Nephron progenitor cell (in vitro differentiated cells): ENCODE measurements around the gene MAGEA1.

ENCODE experiments used
- DNase-seq: peaks from one replicate; pipeline ENCODE4 v3.0.0; 2021
- H3K27ac Mint-ChIP-seq: 2 replicates; pipeline ENCODE4 v1.8.0; 2021; ENCODE audit warnings: mild to moderate bottlenecking, moderate library complexity, mixed read lengths
- H3K27me3 Mint-ChIP-seq: 2 replicates; pipeline ENCODE4 v1.8.0; 2021; ENCODE audit warnings: mild to moderate bottlenecking, low read depth, mixed read lengths; ENCODE audit not compliant: poor library complexity
- H3K36me3 Mint-ChIP-seq: 2 replicates; pipeline ENCODE4 v1.8.0; 2021; ENCODE audit warnings: low read depth, mixed read lengths
- H3K4me1 Mint-ChIP-seq: 2 replicates; pipeline ENCODE4 v1.8.0; 2021; ENCODE audit warnings: mixed read lengths
- H3K4me3 Mint-ChIP-seq: 2 replicates; pipeline ENCODE4 v1.8.0; 2021; ENCODE audit warnings: mild to moderate bottlenecking, moderate library complexity, mixed read lengths
- H3K9me3 Mint-ChIP-seq: 2 replicates; pipeline ENCODE4 v1.8.0; 2021; ENCODE audit warnings: mild to moderate bottlenecking, moderate library complexity, mixed read lengths
- CTCF ChIP-seq: fragments of 200-600 bp; sonication (generic); IDR thresholded peaks from 2 replicates; pipeline ENCODE4 v1.5.0; 2021; ENCODE audit warnings: antibody characterized with exemption

Gene MAGEA1

GRCh38 chrX:153200462-153200861, 21.4 kb downstream of the MAGEA1 start:
- Mint-ChIP-seq H3K4me1 (no peaks in the 10 kb centered on the region), H3K9me3 (peaks cover 49% of the 10 kb centered on the region), H3K4me3 (no peak overlapping the region), H3K36me3 (no peaks in the 10 kb centered on the region), H3K27me3 (peaks cover 9% of the 10 kb centered on the region), H3K27ac (no peak overlapping the region)
- no peak for DNase-seq
- no peak for TF ChIP-seq CTCF

- Mint-ChIP-seq H3K27me3 (peaks cover 16% of the 10 kb centered on the region), H3K27ac (no peak overlapping the region), H3K9me3 (peaks cover 32% of the 10 kb centered on the region), H3K4me3 (no peak overlapping the region), H3K4me1 (no peaks in the 10 kb centered on the region), H3K36me3 (peaks cover 3% of the 10 kb centered on the region)
- DNase-seq, result no peak
- no peak for TF ChIP-seq CTCF
Observed at GRCh38 chrX:153206425-153207046, 27.5 kb downstream of the MAGEA1 start.

GRCh38 chrX:153209347-153209746, 30.3 kb downstream of the MAGEA1 start:
- no peaks in the 10 kb centered on the region for H3K4me1 Mint-ChIP-seq
- peaks cover 50% of the 10 kb centered on the region for H3K9me3 Mint-ChIP-seq
- no peak overlapping the region for H3K27ac Mint-ChIP-seq
- no peak for DNase-seq
- peaks cover 4% of the 10 kb centered on the region for H3K36me3 Mint-ChIP-seq
- TF ChIP-seq CTCF, result no peak
- H3K4me3 Mint-ChIP-seq, result no peak overlapping the region
- peaks cover 14% of the 10 kb centered on the region for H3K27me3 Mint-ChIP-seq

- TF ChIP-seq CTCF, result no peak
- no peak overlapping the region for H3K27ac Mint-ChIP-seq
- peaks cover 52% of the 10 kb centered on the region for H3K9me3 Mint-ChIP-seq
- no peak overlapping the region for H3K4me3 Mint-ChIP-seq
- H3K4me1 Mint-ChIP-seq, result no peaks in the 10 kb centered on the region
- H3K36me3 Mint-ChIP-seq, result peaks cover 4% of the 10 kb centered on the region
- peaks cover 3% of the 10 kb centered on the region for H3K27me3 Mint-ChIP-seq
- DNase-seq, result no peak
Observed at GRCh38 chrX:153214934-153215333, 35.9 kb downstream of the MAGEA1 start.

- no peaks in the 10 kb centered on the region for H3K36me3 Mint-ChIP-seq
- peaks cover 15% of the 10 kb centered on the region for H3K4me1 Mint-ChIP-seq
- peaks cover 45% of the 10 kb centered on the region for H3K9me3 Mint-ChIP-seq
- TF ChIP-seq CTCF, result no peak
- no peak for DNase-seq
- H3K4me3 Mint-ChIP-seq, result no peak overlapping the region
- no peak overlapping the region for H3K27ac Mint-ChIP-seq
- peaks cover 3% of the 10 kb centered on the region for H3K27me3 Mint-ChIP-seq
Observed at GRCh38 chrX:153216926-153217325, 37.8 kb downstream of the MAGEA1 start.

- Mint-ChIP-seq H3K9me3 (peaks cover 72% of the 10 kb centered on the region), H3K4me3 (peak overlapping the region; percentile 77), H3K27ac (no peak overlapping the region), H3K4me1 (peaks cover 34% of the 10 kb centered on the region), H3K27me3 (peaks cover 13% of the 10 kb centered on the region), H3K36me3 (no peaks in the 10 kb centered on the region)
- no peak for TF ChIP-seq CTCF
- no peak for DNase-seq
Observed at GRCh38 chrX:153225438-153226098, 46.5 kb downstream of the MAGEA1 start.
